IMR-90 (cell line): Measurements from ENCODE around the gene HDGFL2. TPM values are rescaled to one million over a fixed set of nuclear protein-coding genes. Genes with fewer than 3 reads are reported as not detected.

ENCODE experiments used
- ATAC-seq: fragments of 200-7000 bp; cut with Tn5 transposase; 2 replicates; pipeline ENCODE4 v1.9.1; 2020; ENCODE audit warnings: low read depth, mild to moderate bottlenecking, moderate library complexity
- BruUV-seq: library from RNA; stranded (reverse); fragments of 400-500 nt; replicated peaks from 2 replicates; lab custom pipeline; 2021; lab: Mats Ljungman, UMichigan
- CTCF ChIA-PET: fragments of 300-600 bp; formaldehyde crosslinking; extraction: SDS; loops from one replicate; lab custom pipeline; 2021; ENCODE audit warnings: antibody characterized with exemption; lab: Yijun Ruan, JAX
- POLR2A ChIA-PET: fragments of 300-600 bp; sonication (Branson Sonifier 250); formaldehyde crosslinking; loops from one replicate; lab custom pipeline; 2022; ENCODE audit warnings: antibody characterized with exemption; ENCODE audit not compliant: unreplicated experiment; lab: Charles Lee
- DNase-seq: peaks from one replicate; pipeline ENCODE4 v3.0.0; 2013
- H2AFZ ChIP-seq: replicated peaks from 2 replicates; pipeline ENCODE3; 2013; ENCODE audit warnings: low read length, mild to moderate bottlenecking; ENCODE audit not compliant: poor library complexity
- H2AK5ac ChIP-seq: 2 replicates; pipeline ENCODE4 v1.6.1; 2013; ENCODE audit warnings: low read depth, low read length, inconsistent platforms
- H2AK9ac ChIP-seq: replicated peaks from 2 replicates; pipeline ENCODE3; 2013; ENCODE audit warnings: mild to moderate bottlenecking, low read depth, low read length, moderate library complexity; ENCODE audit not compliant: poor library complexity
- H2BK120ac ChIP-seq: 2 replicates; pipeline ENCODE4 v1.6.1; 2013; ENCODE audit warnings: low read depth, low read length, inconsistent platforms
- H2BK15ac ChIP-seq: 3 replicates; pipeline ENCODE4 v1.6.1; 2013; ENCODE audit warnings: low read depth, low read length, inconsistent platforms
- H2BK20ac ChIP-seq: 2 replicates; pipeline ENCODE4 v1.6.1; 2013; ENCODE audit warnings: low read depth, mild to moderate bottlenecking, inconsistent platforms, low read length, moderate library complexity
- H2BK5ac ChIP-seq: 2 replicates; pipeline ENCODE4 v1.6.1; 2013; ENCODE audit warnings: mild to moderate bottlenecking, low read depth, low read length, inconsistent platforms; ENCODE audit not compliant: poor library complexity, severe bottlenecking
- H3K14ac ChIP-seq: replicated peaks from 2 replicates; pipeline ENCODE4 v1.6.1; 2013; ENCODE audit warnings: low read depth, low read length, inconsistent platforms
- H3K18ac ChIP-seq: 2 replicates; pipeline ENCODE4 v1.6.1; 2013; ENCODE audit warnings: low read depth, low read length, control low read depth
- H3K23ac ChIP-seq: 2 replicates; pipeline ENCODE4 v1.6.1; 2013; ENCODE audit warnings: low read depth, low read length, inconsistent platforms
- H3K27ac ChIP-seq: 2 replicates; pipeline ENCODE4 v1.5.1; 2013; ENCODE audit warnings: mild to moderate bottlenecking, control low read depth, low read length; ENCODE audit not compliant: insufficient read depth
- H3K27me3 ChIP-seq: 2 replicates; pipeline ENCODE4 v1.6.1; 2013; ENCODE audit warnings: low read length; ENCODE audit not compliant: control insufficient read depth, insufficient read depth
- H3K36me3 ChIP-seq: 2 replicates; pipeline ENCODE4 v1.6.1; 2013; ENCODE audit warnings: low read length, mixed read lengths; ENCODE audit not compliant: control insufficient read depth, insufficient read depth
- H3K4ac ChIP-seq: 2 replicates; pipeline ENCODE4 v1.6.1; 2013; ENCODE audit warnings: low read depth, low read length, inconsistent platforms
- H3K4me1 ChIP-seq: 2 replicates; pipeline ENCODE4 v1.6.1; 2013; ENCODE audit warnings: low read length, mixed read lengths; ENCODE audit not compliant: control insufficient read depth, insufficient read depth
- H3K4me2 ChIP-seq: 2 replicates; pipeline ENCODE4 v1.6.1; 2013; ENCODE audit warnings: low read depth, mild to moderate bottlenecking, control low read depth, low read length, moderate library complexity
- H3K4me3 ChIP-seq: 2 replicates; pipeline ENCODE4 v1.5.1; 2013; ENCODE audit warnings: low read depth, mild to moderate bottlenecking, control low read depth, low read length, moderate library complexity; ENCODE audit not compliant: insufficient read depth
- H3K56ac ChIP-seq: 2 replicates; pipeline ENCODE4 v1.6.1; 2013; ENCODE audit warnings: low read length, inconsistent platforms; ENCODE audit not compliant: insufficient read depth; ENCODE audit errors: extremely low read depth
- H3K79me1 ChIP-seq, 2 experiments: 2 replicates each; pipeline ENCODE4 v1.6.1; 2013; ENCODE audit warnings: low read length in 2 of 2, inconsistent platforms in 1 of 2, low read depth in 1 of 2
- H3K9ac ChIP-seq: 2 replicates; pipeline ENCODE4 v1.6.1; 2013; ENCODE audit warnings: low read depth, low read length, control low read depth
- H3K9me1 ChIP-seq: 2 replicates; pipeline ENCODE4 v1.6.1; 2013; ENCODE audit warnings: low read length, inconsistent platforms; ENCODE audit not compliant: insufficient read depth
- H3K9me3 ChIP-seq: 2 replicates; pipeline ENCODE4 v1.6.1; 2013; ENCODE audit warnings: low read length; ENCODE audit not compliant: control insufficient read depth, insufficient read depth
- H4K20me1 ChIP-seq: 2 replicates; pipeline ENCODE4 v1.6.1; 2013; ENCODE audit warnings: low read length, inconsistent platforms; ENCODE audit not compliant: insufficient read depth
- H4K5ac ChIP-seq: 2 replicates; pipeline ENCODE4 v1.6.1; 2013; ENCODE audit warnings: mild to moderate bottlenecking, low read depth, low read length, control low read depth
- H4K8ac ChIP-seq, 2 experiments: 2 replicates each; pipeline ENCODE4 v1.6.1; 2013; ENCODE audit warnings: low read depth in 2 of 2, low read length in 2 of 2, control low read depth in 1 of 2, inconsistent platforms in 1 of 2
- H4K91ac ChIP-seq: 2 replicates; pipeline ENCODE4 v1.6.1; 2013; ENCODE audit warnings: low read depth, low read length, inconsistent platforms; ENCODE audit not compliant: insufficient read depth
- BHLHE40 ChIP-seq: fragments of 150-350 bp; IDR thresholded peaks from 2 replicates; pipeline ENCODE4 v1.6.1; 2016; ENCODE audit warnings: mild to moderate bottlenecking, low read depth, low read length
- CEBPB ChIP-seq: IDR thresholded peaks from 2 replicates; pipeline ENCODE4 v1.6.1; 2012; ENCODE audit warnings: low read depth, low read length, improper control_type of control experiment
- POLR2A ChIP-seq: IDR thresholded peaks from 2 replicates; pipeline ENCODE4 v1.6.1; 2012; ENCODE audit warnings: mild to moderate bottlenecking, low read depth, low read length
- USF2 ChIP-seq: fragments of 150-350 bp; IDR thresholded peaks from 2 replicates; pipeline ENCODE4 v1.6.1; 2017; ENCODE audit warnings: mild to moderate bottlenecking, antibody characterized with exemption, low read length, low read depth
- WGBS, 2 experiments: methylation state at CpG; one replicate each; pipeline versions ENCODE4 v1.1.5 to v1.1.7; 2013; ENCODE audit warnings: missing lambda C conversion rate in 2 of 2; ENCODE audit not compliant: insufficient read length in 1 of 2; ENCODE audit errors: extremely low coverage in 2 of 2; 5-methylcytosine and 5-hydroxymethylcytosine counted together
- dilution Hi-C: fragments of 300-500 bp; cut with HindIII; formaldehyde crosslinking; loops from one replicate; pipeline ENCODE4 v1.14.3; 2018; ENCODE audit warnings: low sequenced_read_pairs; ENCODE audit not compliant: unreplicated experiment
- in situ Hi-C: fragments of 300-500 bp; cut with MboI; formaldehyde crosslinking; loops from 3 replicates; pipeline ENCODE4 v1.14.3; 2019; ENCODE audit warnings: low sequenced_read_pairs, inconsistent platforms, mixed read lengths
- intact Hi-C: fragments of 100-400 bp; cut with micrococcal nuclease; formaldehyde crosslinking; loops from 2 replicates; pipeline ENCODE4 v1.10.0; 2022
- polyA plus RNA-seq, 3 experiments: library from polyadenylated mRNA; depleted of rRNA; stranded (reverse); fragments of >200 nt; gene quantifications; 2 replicates each; pipeline ENCODE4 v1.2.3, GENCODE V29; 2012; ENCODE audit warnings: low replicate concordance in 1 of 3
- total RNA-seq: library from RNA; depleted of rRNA; stranded (reverse); fragments of >200 nt; gene quantifications from 2 replicates; pipeline ENCODE4 v1.2.3, GENCODE V29; 2012

HDGFL2 gene
- total and polyA plus RNA-seq, 2 of the 4 experiments (the other 2 are of a cell fraction): 35.8 to 48.5 TPM

GRCh38 chr19:4428326-4428975 is 43.6 kb upstream of the HDGFL2 start:
- ATAC-seq (no peak), DNase-seq (no peak)
- Histone ChIP-seq H2BK5ac (no peak overlapping the region), H2BK15ac (no peak overlapping the region), H3K27ac (no peak overlapping the region), H4K91ac (no peak overlapping the region), H3K9me3 (no peaks in the 10 kb centered on the region), H3K23ac (no peak overlapping the region), H4K20me1 (no peaks in the 10 kb centered on the region), H3K14ac (no peak overlapping the region), H3K36me3 (peaks cover 21% of the 10 kb centered on the region), H2BK20ac (no peak overlapping the region), H3K56ac (no peak overlapping the region), H3K4me3 (no peak overlapping the region), H2AK9ac (no peak overlapping the region), H3K4me1 (peaks cover 11% of the 10 kb centered on the region; the same call in 1 of the 2 replicates), H2BK120ac (no peak overlapping the region), H3K4ac (no peak overlapping the region), H3K79me1 (peaks cover 6 to 9% of the 10 kb centered on the region in 2 experiments; a peak in 1 of 4 replicates), H4K8ac (no peak overlapping the region), H3K9me1 (no peaks in the 10 kb centered on the region; the same call in 1 of the 2 replicates), H3K27me3 (no peaks in the 10 kb centered on the region), H3K18ac (no peak overlapping the region), H4K5ac (no peak overlapping the region), H2AFZ (no peak overlapping the region), H3K4me2 (no peak overlapping the region), H3K9ac (no peak overlapping the region), H2AK5ac (no peak overlapping the region)
- 87% methylated on average over 12 of the region's 20 CpGs; no CpG with 5 or more reads in 1 of the 2 experiments for WGBS, 2 experiments
- BruUV-seq: no TSS peak
- POLR2A ChIA-PET: no interaction called here
- CTCF ChIA-PET: no interaction called here
- dilution Hi-C loops: no loop called here
- in situ Hi-C loops: no loop called here
- intact Hi-C loops: no loop called here
- TF ChIP-seq USF2 (no peak), BHLHE40 (no peak), CEBPB (no peak), POLR2A (no peak)
